HG02798 (cell line): ENCODE measurements around the gene FNDC11.
"Not testable (repeated sequence)": the region's sequence is repeated elsewhere in the genome, so short reads cannot be mapped to it uniquely, and the experiment has no call there.

Source experiments
- ATAC-seq: cut with Tn5 transposase; IDR thresholded peaks from one replicate; pipeline ENCODE4 v1.9.1; 2021; ENCODE audit warnings: mild to moderate bottlenecking; ENCODE audit not compliant: unreplicated experiment, poor library complexity

FNDC11 gene

GRCh38 chr20:63552481-63553249 lies 1.3 kb upstream of the FNDC11 start:
- ATAC-seq, result peak; percentile 14

GRCh38 chr20:63553251-63553932 lies 567 bp upstream of the FNDC11 start:
- ATAC-seq, result peak; percentile 61

- no peak for ATAC-seq
Observed at GRCh38 chr20:63554361-63555278, 661 bp downstream of the FNDC11 start.

DNA sequence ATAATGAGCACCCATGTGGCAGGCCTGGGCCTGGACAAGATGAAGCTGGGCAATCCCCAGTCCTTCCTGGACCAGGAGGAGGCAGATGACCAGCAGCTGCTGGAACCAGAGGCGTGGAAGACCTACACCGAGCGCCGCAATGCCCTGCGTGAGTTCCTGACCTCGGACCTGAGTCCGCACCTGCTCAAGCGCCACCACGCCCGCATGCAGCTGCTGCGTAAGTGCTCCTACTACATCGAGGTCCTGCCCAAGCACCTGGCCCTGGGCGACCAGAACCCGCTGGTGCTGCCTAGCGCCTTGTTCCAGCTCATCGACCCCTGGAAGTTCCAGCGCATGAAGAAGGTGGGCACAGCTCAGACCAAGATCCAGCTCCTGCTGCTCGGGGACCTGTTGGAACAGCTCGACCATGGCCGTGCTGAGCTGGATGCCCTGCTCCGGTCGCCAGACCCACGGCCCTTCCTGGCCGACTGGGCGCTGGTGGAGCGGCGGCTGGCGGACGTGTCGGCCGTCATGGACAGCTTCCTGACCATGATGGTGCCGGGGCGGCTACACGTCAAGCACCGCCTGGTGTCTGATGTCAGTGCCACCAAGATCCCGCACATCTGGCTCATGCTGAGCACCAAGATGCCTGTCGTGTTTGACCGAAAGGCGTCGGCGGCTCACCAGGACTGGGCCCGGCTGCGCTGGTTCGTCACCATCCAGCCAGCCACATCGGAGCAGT lies 1.9 kb downstream of the FNDC11 start:
- no peak for ATAC-seq

GRCh38 chr20:63556873-63557478 lies 3.0 kb downstream of the FNDC11 start:
- ATAC-seq, result no peak

DNA sequence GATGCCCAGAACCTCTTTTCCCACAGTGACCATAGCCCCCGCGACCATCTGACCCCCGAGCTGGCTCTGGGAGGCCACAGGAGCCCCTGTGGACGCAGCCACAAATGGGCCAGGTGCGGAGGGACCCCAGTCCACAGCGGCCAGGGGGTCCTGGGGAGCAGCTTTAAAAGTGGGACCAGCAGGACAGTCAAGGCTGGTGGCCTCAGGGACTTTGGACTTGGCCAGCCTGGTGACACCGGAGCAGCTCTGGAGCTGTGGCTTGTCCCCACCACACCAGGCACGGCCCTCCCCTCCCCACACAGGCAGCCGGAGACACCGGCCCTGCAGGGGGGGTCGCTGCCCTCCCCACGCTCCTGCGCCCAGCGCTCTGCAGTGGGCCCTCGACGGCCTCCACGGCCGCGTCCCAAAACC lies 3.5 kb downstream of the FNDC11 start:
- ATAC-seq, result no peak

GRCh38 chr20:63558804-63559484 lies 5.0 kb downstream of the FNDC11 start:
- no peak for ATAC-seq

GRCh38 chr20:63559485-63560332 lies 5.8 kb downstream of the FNDC11 start:
- ATAC-seq, result not testable (repeated sequence)

- no peak for ATAC-seq
Observed at GRCh38 chr20:63560333-63560805, 6.4 kb downstream of the FNDC11 start.

- no peak for ATAC-seq
Observed at GRCh38 chr20:63560856-63561609, 7.1 kb downstream of the FNDC11 start.

- ATAC-seq, result no peak
Observed at GRCh38 chr20:63561624-63562396, 7.9 kb downstream of the FNDC11 start.

DNA sequence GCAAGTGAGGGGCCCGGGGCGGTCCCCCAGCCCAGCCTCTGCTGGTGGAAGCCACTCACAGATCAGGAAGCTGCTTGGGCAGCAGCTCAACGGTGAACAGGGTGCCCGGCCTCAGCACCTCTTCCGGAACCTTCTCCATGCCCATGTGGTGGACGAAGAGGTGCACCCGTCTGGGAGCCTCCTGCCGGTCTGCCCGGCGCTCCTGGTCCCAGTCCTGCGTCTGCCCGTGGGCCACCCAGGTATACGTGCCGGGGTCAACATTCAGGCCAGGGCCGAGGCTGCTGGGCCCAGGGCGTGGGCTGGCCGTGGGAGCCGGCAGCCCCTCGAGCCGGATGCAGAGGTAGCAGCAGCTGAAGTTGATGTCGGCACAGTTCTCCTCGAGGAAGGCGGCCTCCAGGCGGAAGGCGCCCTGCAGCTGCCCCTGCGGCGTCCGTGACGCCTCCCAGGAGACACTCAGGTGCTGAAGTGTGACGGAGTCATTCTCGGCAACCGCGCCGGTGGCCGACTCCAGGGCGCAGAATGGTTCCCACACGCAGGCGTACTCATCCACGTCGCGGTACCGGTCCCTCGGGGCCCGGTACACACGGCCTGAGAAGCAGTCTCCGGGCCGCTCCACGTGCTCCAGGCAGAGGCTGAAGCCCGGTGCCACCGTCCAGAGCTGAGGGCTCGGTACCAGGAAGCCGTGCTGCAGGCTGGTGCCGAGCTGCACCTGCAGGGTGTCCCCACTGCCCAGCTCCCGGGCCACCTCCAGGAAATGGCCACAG lies 8.7 kb downstream of the FNDC11 start:
- ATAC-seq, result no peak

- ATAC-seq, result no peak
Observed at GRCh38 chr20:63563225-63563935, 9.4 kb downstream of the FNDC11 start.

DNA sequence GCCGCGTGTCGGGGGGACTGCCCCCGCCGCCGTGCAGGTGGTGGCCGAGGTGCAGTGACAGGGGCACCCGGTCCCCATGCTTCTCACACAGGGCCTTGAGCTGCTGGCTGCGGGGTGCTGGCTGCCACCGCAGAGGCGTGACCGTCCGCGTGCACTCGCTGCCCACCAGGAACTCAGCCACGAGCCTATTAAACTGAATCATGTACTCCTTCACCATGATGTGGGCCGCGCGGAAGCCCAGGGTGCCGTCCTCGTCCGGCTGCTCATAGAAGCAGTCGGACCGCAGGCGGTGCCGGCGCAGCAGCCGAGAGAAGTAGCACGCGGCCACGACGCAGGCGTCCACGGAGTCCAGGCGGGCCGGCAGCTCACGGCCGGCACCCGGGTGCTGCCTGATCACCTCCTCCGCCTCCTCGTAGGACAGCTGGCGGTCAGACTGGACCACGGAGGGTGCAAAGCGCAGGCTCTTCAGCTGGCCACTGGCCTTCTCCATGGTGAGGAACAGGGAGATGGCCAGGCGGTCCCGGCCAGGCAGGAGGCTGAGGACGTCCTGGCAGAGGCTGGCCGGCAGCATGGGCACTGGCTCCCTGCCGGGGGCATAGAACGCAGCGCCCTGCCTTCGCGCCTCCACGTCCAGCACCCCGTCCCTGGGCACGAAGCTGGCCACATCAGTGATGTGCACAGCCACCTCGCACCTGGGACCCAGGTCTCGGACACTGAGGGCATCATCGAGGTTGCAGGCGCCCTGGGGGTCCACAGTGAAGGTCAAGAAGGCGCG lies 10.3 kb downstream of the FNDC11 start:
- ATAC-seq, result no peak
